ENCODE measurements around the gene TARS1.

Gene TARS1

DNA sequence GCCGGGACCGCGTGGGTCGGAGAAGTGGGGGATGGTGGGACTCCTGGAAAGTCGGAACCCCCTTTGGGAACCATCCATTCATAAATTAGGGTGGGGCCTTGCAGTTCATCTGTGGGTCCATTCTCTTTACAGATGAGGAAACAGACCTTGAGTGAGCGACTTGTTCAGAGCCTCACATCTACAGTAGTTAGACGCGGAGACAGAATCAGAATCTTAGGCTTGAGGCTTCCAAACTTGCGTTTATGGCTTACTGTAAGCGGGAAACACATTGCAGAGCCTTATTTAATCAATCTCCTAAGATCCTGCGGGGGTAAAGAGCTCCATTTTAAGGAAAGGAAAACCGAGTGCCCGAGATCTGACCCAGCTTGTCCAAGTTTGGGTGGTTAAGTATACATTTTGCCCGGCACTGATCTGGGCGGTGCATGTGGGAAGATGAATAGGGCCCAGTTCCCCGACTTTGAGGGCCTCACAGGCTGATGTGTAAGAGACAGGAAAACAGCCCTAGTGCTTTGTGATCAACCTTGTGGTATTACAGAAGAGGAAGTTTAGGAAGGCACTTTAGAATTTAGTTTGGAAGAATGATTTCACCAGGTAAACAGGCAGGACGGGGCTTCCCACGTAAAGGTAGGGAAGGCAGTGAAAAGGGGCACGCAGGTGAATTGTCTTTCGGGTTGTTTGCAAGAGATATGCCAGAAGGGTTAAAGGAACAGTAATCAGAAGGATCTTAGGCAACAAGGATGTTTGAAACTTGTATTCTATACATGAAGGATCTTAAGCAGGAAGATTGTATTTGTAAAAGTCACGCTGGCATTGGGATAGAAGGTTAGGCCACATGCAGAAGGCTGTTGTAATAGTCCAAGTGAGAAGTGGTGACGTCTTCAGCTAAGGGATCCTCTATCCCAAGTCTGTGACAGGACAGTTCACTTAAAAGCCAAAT, 744 bp downstream of the TARS1 start:
- TF ChIP-seq, protein P1, sequence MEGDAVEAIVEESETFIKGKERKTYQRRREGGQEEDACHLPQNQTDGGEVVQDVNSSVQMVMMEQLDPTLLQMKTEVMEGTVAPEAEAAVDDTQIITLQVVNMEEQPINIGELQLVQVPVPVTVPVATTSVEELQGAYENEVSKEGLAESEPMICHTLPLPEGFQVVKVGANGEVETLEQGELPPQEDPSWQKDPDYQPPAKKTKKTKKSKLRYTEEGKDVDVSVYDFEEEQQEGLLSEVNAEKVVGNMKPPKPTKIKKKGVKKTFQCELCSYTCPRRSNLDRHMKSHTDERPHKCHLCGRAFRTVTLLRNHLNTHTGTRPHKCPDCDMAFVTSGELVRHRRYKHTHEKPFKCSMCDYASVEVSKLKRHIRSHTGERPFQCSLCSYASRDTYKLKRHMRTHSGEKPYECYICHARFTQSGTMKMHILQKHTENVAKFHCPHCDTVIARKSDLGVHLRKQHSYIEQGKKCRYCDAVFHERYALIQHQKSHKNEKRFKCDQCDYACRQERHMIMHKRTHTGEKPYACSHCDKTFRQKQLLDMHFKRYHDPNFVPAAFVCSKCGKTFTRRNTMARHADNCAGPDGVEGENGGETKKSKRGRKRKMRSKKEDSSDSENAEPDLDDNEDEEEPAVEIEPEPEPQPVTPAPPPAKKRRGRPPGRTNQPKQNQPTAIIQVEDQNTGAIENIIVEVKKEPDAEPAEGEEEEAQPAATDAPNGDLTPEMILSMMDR (IDR thresholded peaks at IDR 0.05; ENCODE audit: low read depth, low read length): no peak
- no peaks in the 10 kb centered on the region for H3K9me3 ChIP-seq (ENCODE audit: severe bottlenecking)
- H3K27me3 ChIP-seq (ENCODE audit: insufficient read depth, low read depth, severe bottlenecking): no peaks in the 10 kb centered on the region
- peak overlapping the region; percentile 93 for H3K4me3 ChIP-seq (ENCODE audit: low read depth, low read length)
- peak; percentile 81 for DNase-seq
- H3K27ac ChIP-seq: peak overlapping the region; percentile 99
- peaks cover 40% of the 10 kb centered on the region for H3K36me3 ChIP-seq

DNA sequence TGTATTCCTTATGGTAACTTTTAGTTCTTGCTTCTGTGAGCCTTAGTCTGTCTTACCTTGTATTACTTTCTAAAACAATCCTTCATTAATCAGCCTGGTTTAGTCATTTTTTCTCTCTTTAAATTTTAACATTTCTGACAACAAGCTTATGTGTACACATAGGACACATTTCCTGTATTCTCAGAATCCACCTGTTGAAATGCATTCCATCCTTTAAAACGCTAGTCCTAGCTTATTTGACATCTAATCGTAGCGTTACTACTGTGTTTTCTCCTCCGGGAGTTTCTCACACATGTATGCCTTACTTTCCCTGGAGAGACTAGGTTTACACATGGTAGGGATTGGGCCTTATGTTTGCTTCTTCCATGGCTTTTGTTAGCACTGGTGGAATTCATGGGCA, 3.8 kb downstream of the TARS1 start:
- H3K36me3 ChIP-seq: peaks cover 67% of the 10 kb centered on the region
- H3K4me3 ChIP-seq (ENCODE audit: low read depth, low read length): no peak overlapping the region
- DNase-seq: no peak
- no peaks in the 10 kb centered on the region for H3K27me3 ChIP-seq (ENCODE audit: insufficient read depth, low read depth, severe bottlenecking)
- no peaks in the 10 kb centered on the region for H3K9me3 ChIP-seq (ENCODE audit: severe bottlenecking)
- no peak overlapping the region for H3K27ac ChIP-seq
- TF ChIP-seq, protein P1 (IDR thresholded peaks at IDR 0.05; ENCODE audit: low read depth, low read length): no peak

DNA sequence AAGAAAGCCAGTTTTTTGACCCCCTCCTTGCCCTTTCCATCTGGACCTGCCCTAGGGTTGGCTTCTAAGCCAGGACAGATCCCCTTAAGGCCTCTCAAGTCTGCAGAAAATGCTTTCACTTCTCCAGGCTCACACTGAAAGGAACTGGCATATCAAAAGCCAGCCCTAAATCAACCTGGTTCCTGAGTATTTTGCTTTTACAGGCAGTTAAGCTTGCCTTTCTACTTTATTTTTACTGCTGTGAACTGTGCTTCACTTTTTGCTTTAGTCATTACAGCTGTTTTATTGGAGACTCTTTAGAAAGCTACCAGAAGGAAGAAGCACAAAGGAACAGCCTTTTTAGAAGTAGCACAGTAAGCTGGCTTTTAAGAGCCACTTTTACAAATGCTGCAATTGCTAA, 5.0 kb downstream of the TARS1 start:
- Histone ChIP-seq H3K9me3 (ENCODE audit: severe bottlenecking) (no peaks in the 10 kb centered on the region), H3K27me3 (ENCODE audit: insufficient read depth, low read depth, severe bottlenecking) (no peaks in the 10 kb centered on the region), H3K27ac (no peak overlapping the region), H3K4me3 (ENCODE audit: low read depth, low read length) (no peak overlapping the region), H3K36me3 (peaks cover 79% of the 10 kb centered on the region)
- no peak for DNase-seq
- TF ChIP-seq, protein P1 (IDR thresholded peaks at IDR 0.05; ENCODE audit: low read depth, low read length): no peak

DNA sequence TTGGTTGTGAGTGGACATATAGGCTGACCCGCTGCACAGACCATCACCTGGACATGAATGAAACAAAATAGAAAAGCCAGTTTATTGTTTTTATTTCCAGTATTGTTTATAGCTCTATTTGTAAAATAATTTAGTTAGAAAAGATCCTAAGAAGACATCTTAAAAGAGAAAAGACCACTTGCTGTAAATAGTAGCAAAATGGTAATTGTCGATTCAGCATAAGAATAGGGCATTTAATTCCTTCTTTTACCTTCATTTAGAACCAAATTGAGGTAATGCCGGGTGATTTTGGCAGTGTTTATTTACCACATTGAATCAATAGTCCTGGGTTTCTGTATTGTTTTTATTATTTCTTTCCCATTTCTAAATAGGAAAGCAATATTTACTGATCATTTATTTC, 7.4 kb downstream of the TARS1 start:
- TF ChIP-seq, protein P1 (IDR thresholded peaks at IDR 0.05; ENCODE audit: low read depth, low read length): no peak
- Histone ChIP-seq H3K27me3 (ENCODE audit: insufficient read depth, low read depth, severe bottlenecking) (no peaks in the 10 kb centered on the region), H3K4me3 (ENCODE audit: low read depth, low read length) (no peak overlapping the region), H3K9me3 (ENCODE audit: severe bottlenecking) (no peaks in the 10 kb centered on the region), H3K27ac (no peak overlapping the region), H3K36me3 (peaks cover 73% of the 10 kb centered on the region)
- no peak for DNase-seq

DNA sequence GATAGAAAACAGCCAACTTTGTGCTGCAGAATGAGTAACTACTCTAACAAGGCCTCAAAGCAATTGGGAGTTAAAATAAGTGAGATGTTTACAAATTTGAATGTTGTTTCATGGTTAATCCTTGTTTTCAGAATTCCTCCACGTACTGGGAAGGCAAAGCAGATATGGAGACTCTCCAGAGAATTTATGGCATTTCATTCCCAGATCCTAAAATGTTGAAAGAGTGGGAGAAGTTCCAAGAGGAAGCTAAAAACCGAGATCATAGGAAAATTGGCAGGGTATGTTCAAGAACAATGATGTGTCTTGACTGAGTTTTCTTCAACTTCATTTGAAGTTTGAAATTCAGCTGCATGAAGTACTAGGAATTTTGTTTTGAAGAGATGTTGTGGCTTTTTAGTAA, 16.4 kb downstream of the TARS1 start:
- Histone ChIP-seq H3K4me3 (ENCODE audit: low read depth, low read length) (no peak overlapping the region), H3K9me3 (ENCODE audit: severe bottlenecking) (no peaks in the 10 kb centered on the region), H3K27me3 (ENCODE audit: insufficient read depth, low read depth, severe bottlenecking) (no peaks in the 10 kb centered on the region), H3K27ac (no peak overlapping the region), H3K36me3 (peaks cover 94% of the 10 kb centered on the region)
- no peak for DNase-seq
- TF ChIP-seq, protein P1 (IDR thresholded peaks at IDR 0.05; ENCODE audit: low read depth, low read length): no peak
